ENCODE measurements around the gene ZNF662.

ZNF662 gene

GRCh38 chr3:42936157-42936981 is 30.4 kb downstream of the ZNF662 start:
- DNase-seq, result peak in 39 of 56 donors; percentile 1 to 69 (median 20)

GRCh38 chr3:42937334-42937733 is 31.4 kb downstream of the ZNF662 start:
- DNase-seq, result no peak

DNA sequence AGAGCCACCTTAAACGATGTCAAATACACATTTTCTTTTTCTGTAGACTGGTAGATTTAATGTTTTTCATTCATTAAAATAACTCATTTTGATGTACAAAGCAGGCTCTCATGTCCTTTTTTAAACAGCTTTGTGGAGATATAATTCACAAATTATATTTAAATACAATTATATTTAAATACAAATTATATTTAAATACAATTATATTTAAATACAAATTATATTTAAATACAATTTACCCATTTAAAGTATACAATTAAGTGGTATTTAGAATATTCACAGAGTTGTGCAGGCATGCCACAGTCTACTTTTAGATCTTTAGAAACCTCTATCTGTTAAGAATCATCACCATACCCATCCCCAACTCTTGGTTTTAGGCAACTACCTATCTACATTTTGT is 36.8 kb downstream of the ZNF662 start:
- no peak for DNase-seq

DNA sequence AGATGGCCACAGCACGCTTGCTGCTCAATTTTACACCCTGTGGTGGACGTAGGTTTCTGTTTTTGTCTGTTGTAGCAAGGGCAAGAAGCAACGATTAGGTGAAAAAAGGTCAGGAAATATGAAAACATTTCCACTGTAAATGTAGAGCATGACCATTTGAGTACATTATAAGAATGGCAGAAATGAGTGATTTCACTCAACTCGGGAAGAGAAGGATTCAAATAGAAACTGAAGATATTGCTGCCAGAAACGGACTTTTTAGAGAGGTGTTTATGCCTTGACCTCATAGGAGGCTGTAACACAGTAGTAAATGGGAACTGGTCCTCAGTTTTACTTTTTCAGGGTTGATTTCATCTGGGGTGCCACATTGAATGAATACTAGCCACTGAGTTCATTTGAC is 40.1 kb downstream of the ZNF662 start:
- DNase-seq, result no peak

DNA sequence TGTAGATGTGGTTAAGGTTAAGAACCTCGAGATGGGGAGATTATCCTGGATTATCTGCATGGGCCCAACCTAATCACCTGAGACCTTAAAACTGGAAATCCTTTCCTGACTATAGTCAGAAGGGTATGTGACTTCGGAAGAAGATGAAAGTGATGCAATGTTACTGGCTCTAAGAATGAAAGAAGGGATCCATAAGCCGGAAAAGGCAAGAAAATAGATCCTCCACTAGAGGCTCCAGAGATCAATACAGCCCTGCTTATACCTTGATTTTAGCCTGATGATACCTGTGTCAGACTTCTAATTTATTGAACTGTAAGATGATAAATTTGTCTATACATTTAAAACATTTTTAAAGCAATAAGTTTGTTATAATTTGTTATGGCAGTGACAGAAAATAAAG is 51.6 kb downstream of the ZNF662 start:
- no peak for DNase-seq

- no peak for DNase-seq
Measured at GRCh38 chr3:42960282-42960681, 54.3 kb downstream of the ZNF662 start.

DNA sequence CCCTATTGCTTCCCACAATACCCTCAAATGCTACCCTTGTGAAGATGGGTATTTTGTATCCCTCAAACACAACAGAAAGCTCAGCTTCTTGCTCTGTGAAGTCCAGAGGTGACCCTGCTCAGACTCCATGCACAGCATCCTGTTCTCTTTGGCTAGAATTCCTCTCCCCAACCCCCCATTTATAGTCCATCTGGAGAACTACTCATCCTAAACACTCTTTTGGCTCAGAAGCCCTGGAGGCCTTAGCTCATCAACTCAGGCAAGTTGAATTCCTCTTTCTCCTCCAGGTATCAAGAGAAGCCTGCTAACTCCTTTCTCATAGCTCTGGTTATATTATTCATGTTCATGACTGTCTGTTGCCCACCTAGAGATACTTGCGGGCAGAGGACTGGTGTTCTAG is 54.8 kb downstream of the ZNF662 start:
- DNase-seq, result no peak

GRCh38 chr3:42961633-42962032 is 55.7 kb downstream of the ZNF662 start:
- DNase-seq, result peak in 17 of 56 donors; percentile 4 to 76 (median 20)

DNA sequence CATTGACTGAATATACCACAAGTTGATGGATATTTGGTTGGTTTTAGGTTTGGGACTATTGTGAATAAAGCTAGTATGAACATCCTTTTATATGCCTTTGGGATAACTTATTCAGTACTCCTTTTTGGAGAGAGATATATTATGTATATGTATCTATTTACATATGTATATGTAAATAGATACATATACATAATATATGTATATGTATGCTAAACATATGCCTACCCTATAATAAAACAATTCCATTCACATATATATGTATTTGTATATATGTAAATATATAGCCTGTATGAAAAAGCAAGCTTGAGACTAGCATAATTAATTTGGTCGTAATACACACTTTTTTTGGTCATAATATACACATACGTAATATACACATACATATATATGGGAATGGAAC is 57.3 kb downstream of the ZNF662 start:
- DNase-seq, result no peak

- DNase-seq, result no peak
Measured at GRCh38 chr3:42964266-42964665, 58.3 kb downstream of the ZNF662 start.
